A673 (cell line): ENCODE data around the gene DROSHA. TPM values are rescaled to one million over a fixed set of nuclear protein-coding genes. Genes with fewer than 3 reads are reported as not detected.

Experiments
- BruUV-seq: library from RNA; stranded (reverse); fragments of 400-500 nt; replicated peaks from 2 replicates; lab custom pipeline; 2021; lab: Mats Ljungman, UMichigan
- CTCF ChIA-PET: fragments of 300-600 bp; sonication (Branson Sonifier 250); formaldehyde crosslinking; loops from one replicate; lab custom pipeline; 2022; ENCODE audit warnings: antibody characterized with exemption; lab: Charles Lee
- POLR2A ChIA-PET: fragments of 300-600 bp; sonication (Branson Sonifier 250); formaldehyde crosslinking; loops from one replicate; lab custom pipeline; 2022; ENCODE audit warnings: antibody characterized with exemption; ENCODE audit not compliant: low non-redundant PET; lab: Charles Lee
- DNase-seq: peaks from one replicate; pipeline ENCODE4 v3.0.0-alpha.2; 2015; ENCODE audit warnings: low spot score
- H3K27ac ChIP-seq: fragments of 200-600 bp; sonication (generic); 2 replicates; pipeline ENCODE4 v1.5.1; 2016; ENCODE audit warnings: mixed run types, low read depth, mild to moderate bottlenecking, mixed read lengths, antibody characterized with exemption, low read length; ENCODE audit not compliant: poor library complexity, severe bottlenecking
- H3K27me3 ChIP-seq: fragments of 200-600 bp; sonication (generic); replicated peaks from 2 replicates; pipeline ENCODE4 v1.6.1; 2017; ENCODE audit warnings: mixed run types, low read depth, mild to moderate bottlenecking, mixed read lengths, antibody characterized with exemption, low read length; ENCODE audit not compliant: insufficient read depth, poor library complexity
- H3K36me3 ChIP-seq: fragments of 200-600 bp; sonication (generic); 2 replicates; pipeline ENCODE4 v1.6.1; 2016; ENCODE audit warnings: mixed run types, mild to moderate bottlenecking, mixed read lengths, antibody characterized with exemption, low read length; ENCODE audit not compliant: insufficient read depth, poor library complexity, severe bottlenecking
- H3K4me1 ChIP-seq: fragments of 200-600 bp; sonication (generic); 2 replicates; pipeline ENCODE4 v1.6.1; 2017; ENCODE audit warnings: mixed run types, mild to moderate bottlenecking, mixed read lengths, antibody characterized with exemption, low read length; ENCODE audit not compliant: insufficient read depth, poor library complexity, severe bottlenecking
- H3K4me3 ChIP-seq: fragments of 200-600 bp; sonication (generic); 2 replicates; pipeline ENCODE4 v1.5.1; 2016; ENCODE audit warnings: low read depth, mixed run types, mild to moderate bottlenecking, mixed read lengths, low read length; ENCODE audit not compliant: poor library complexity, severe bottlenecking
- H3K9me3 ChIP-seq: fragments of 200-600 bp; sonication (generic); 2 replicates; pipeline ENCODE4 v1.6.1; 2016; ENCODE audit warnings: mixed run types, low read depth, mild to moderate bottlenecking, mixed read lengths, antibody characterized with exemption, low read length; ENCODE audit not compliant: poor library complexity, severe bottlenecking
- EZH2 ChIP-seq: fragments of 200-600 bp; sonication (generic); IDR thresholded peaks from 2 replicates; pipeline ENCODE4 v1.6.1; 2017; ENCODE audit warnings: borderline replicate concordance, low read depth, mild to moderate bottlenecking, mixed read lengths, antibody characterized with exemption, low read length; ENCODE audit not compliant: poor library complexity, severe bottlenecking
- intact Hi-C: fragments of 100-400 bp; cut with micrococcal nuclease; formaldehyde crosslinking; loops from one replicate; pipeline ENCODE4 v1.10.0; 2022; ENCODE audit not compliant: unreplicated experiment
- total RNA-seq: library from RNA; stranded (reverse); gene quantifications from 2 replicates; pipeline ENCODE4 v1.2.3, GENCODE V29; 2021
- TF ChIP-seq, protein P1 (sequence below): fragments of 300-800, 200-600 bp; sonication (generic); conservative IDR thresholded peaks from 2 replicates; pipeline ENCODE4 v1.5.1; 2017; ENCODE audit warnings: low read depth, mild to moderate bottlenecking, antibody characterized with exemption, low read length, moderate library complexity, mixed read lengths

The DROSHA gene
- total RNA-seq, 1 experiment from 2014 or later = 143 TPM

DNA sequence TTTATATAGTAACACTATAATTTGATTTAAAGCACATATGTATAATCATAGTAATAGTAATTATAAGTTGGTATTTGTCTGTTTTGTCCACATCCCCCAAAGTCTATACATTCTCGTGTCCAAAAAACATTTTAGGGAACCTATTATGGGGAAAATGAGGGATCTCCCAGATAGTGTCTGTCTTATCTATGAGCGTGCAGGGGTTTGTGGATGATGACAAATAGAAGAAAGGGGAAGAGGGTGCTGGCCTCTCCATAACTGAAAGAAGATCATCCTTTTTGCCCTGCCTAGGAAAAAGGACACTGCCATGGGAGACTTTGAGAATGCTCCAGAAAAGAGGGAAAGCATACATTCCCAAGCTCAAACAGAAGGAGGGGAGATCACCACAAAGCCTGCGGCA, 45.5 kb upstream of the DROSHA start:
- no TSS peak for BruUV-seq
- intact Hi-C loops = no loop called here
- Histone ChIP-seq H3K4me3 (no peak overlapping the region), H3K27ac (no peak overlapping the region), H3K36me3 (no peaks in the 10 kb centered on the region), H3K4me1 (no peaks in the 10 kb centered on the region), H3K27me3 (no peaks in the 10 kb centered on the region), H3K9me3 (no peaks in the 10 kb centered on the region)
- CTCF ChIA-PET = no interaction called here
- POLR2A ChIA-PET = no interaction called here
- no peak for TF ChIP-seq EZH2
- TF ChIP-seq, protein P1, sequence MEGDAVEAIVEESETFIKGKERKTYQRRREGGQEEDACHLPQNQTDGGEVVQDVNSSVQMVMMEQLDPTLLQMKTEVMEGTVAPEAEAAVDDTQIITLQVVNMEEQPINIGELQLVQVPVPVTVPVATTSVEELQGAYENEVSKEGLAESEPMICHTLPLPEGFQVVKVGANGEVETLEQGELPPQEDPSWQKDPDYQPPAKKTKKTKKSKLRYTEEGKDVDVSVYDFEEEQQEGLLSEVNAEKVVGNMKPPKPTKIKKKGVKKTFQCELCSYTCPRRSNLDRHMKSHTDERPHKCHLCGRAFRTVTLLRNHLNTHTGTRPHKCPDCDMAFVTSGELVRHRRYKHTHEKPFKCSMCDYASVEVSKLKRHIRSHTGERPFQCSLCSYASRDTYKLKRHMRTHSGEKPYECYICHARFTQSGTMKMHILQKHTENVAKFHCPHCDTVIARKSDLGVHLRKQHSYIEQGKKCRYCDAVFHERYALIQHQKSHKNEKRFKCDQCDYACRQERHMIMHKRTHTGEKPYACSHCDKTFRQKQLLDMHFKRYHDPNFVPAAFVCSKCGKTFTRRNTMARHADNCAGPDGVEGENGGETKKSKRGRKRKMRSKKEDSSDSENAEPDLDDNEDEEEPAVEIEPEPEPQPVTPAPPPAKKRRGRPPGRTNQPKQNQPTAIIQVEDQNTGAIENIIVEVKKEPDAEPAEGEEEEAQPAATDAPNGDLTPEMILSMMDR = no peak
- no peak for DNase-seq

DNA sequence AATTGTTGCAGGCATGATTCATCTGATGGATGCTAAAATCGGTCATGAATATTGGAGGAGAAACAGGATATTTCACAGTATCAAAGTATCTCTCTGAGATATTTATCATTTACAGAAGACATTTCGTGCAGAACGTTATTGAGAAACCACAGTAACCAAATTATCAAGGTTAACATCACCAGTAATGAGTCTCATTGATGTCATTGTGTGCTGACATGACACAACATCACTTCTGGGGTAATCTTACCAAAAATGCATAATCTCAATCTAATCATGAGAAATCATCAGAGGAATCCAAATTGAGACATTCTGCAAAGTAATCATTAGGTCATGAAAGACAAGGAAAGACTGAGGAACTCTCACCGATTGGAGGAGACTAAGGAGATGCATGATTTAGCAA, 42.9 kb upstream of the DROSHA start:
- BruUV-seq = no TSS peak
- H3K27me3 ChIP-seq = no peaks in the 10 kb centered on the region
- no peak overlapping the region for H3K4me3 ChIP-seq
- no peak overlapping the region for H3K27ac ChIP-seq
- ChIA-PET POLR2A (no interaction called here), CTCF (no interaction called here)
- intact Hi-C loops = no loop called here
- H3K4me1 ChIP-seq = no peaks in the 10 kb centered on the region
- H3K36me3 ChIP-seq = no peaks in the 10 kb centered on the region
- no peaks in the 10 kb centered on the region for H3K9me3 ChIP-seq
- no peak for DNase-seq
- TF ChIP-seq EZH2 = no peak
- TF ChIP-seq, protein P1 = no peak

GRCh38 chr5:31573494-31574142, 41.7 kb upstream of the DROSHA start:
- no TSS peak for BruUV-seq
- TF ChIP-seq EZH2 = no peak
- TF ChIP-seq, protein P1 = no peak
- no peak overlapping the region for H3K27ac ChIP-seq
- POLR2A ChIA-PET = no interaction called here
- DNase-seq = no peak
- CTCF ChIA-PET = no interaction called here
- H3K4me1 ChIP-seq = no peaks in the 10 kb centered on the region
- H3K36me3 ChIP-seq = no peaks in the 10 kb centered on the region
- intact Hi-C loops = no loop called here
- H3K4me3 ChIP-seq = no peak overlapping the region
- H3K9me3 ChIP-seq = no peaks in the 10 kb centered on the region
- H3K27me3 ChIP-seq = no peaks in the 10 kb centered on the region
